ENCODE data around the gene SLC16A6.
"Not testable (repeated sequence)": the region's sequence is repeated elsewhere in the genome, so short reads cannot be mapped to it uniquely, and the experiment has no call there.

GRCh38 chr17:68232741-68233140 is 58.2 kb downstream of the SLC16A6 start:
- TF ChIP-seq CTCF (IDR thresholded peaks at IDR 0.05; ENCODE audit: low read depth, low read length); POLR2A (IDR thresholded peaks at IDR 0.05; ENCODE audit: extremely low read depth, insufficient read length): not testable (repeated sequence)
